ENCODE measurements around the gene SORBS1.

- no peak for TF ChIP-seq CTCF (IDR thresholded peaks at IDR 0.05; ENCODE audit: low read length)
- no peak for TF ChIP-seq EZH2 (optimal IDR thresholded peaks at IDR 0.05; ENCODE audit: low read depth, low read length)
Measured at GRCh38 chr10:95388109-95388471, 173.1 kb downstream of the SORBS1 start.
